ENCODE results near the gene CLCN2.
A peak's percentile ranks its signal among the peaks of the same experiment; 100 is the strongest.

Gene CLCN2

DNA sequence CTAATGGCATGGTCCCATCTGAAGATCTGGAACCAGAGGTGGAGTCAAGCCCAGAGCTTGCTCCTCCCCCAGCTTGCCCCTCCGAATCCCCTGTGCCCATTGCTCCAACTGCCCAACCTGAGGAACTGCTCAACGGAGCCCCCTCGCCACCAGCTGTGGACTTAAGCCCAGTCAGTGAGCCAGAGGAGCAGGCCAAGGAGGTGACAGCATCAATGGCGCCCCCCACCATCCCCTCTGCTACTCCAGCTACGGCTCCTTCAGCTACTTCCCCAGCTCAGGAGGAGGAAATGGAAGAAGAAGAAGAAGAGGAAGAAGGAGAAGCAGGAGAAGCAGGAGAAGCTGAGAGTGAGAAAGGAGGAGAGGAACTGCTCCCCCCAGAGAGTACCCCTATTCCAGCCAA is 39.7 kb downstream of the CLCN2 start:
- no peak for DNase-seq

- no peak for DNase-seq
Observed at GRCh38 chr3:184320104-184320445, 41.3 kb downstream of the CLCN2 start.

DNA sequence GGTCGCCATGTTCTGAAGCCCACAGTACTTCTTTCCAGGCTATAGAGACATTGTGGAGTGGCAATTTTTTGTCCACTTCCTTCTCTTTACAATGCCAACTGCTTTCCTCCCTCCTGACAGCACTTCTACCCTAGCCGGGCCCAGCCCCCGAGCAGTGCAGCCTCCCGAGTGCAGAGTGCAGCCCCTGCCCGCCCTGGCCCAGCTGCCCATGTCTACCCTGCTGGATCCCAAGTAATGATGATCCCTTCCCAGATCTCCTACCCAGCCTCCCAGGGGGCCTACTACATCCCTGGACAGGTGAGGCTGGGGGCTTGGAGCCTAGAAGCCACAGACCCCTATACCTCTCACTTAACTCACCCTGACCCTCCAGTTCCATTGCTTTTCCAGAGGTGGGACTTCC is 44.2 kb downstream of the CLCN2 start:
- no peak for DNase-seq

GRCh38 chr3:184316792-184317191 is 44.6 kb downstream of the CLCN2 start:
- no peak for DNase-seq

DNA sequence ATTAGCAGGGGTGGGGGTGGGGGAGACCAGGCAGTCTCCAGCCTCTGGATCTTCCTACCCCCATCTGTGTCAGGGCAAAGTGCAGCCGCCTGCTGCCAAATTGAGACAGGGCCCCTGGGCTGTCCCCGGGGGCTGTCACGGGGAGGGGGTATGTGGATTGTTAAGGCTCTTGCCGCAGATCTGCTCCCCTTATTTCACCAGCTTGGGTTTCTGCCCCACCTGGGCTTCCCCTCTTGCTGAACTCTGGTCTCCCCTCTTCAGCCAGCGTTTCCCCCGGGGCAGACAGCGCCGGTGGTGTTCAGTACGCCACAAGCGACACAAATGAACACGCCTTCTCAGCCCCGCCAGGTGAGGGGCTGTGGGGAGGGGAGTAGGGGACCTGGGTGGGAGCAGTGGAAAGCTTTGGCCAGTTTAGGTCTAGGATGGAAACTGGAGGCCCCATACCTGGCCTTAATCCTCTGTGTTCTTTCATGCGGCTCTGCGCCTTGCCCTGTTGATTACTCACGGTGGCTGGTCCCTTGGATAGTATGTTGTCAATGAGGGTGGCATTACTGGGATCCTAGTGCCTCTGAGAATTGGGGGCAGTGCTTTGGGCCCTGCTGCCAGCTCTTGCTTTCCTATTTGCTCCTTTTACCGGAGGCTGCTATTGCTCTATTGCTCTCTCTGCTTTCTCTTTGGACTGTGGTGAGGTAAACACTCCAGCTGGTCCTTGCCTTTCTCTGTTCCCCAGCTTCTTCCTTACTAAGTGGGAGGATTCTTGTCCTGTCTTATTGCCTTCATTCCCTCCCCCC is 45.3 kb downstream of the CLCN2 start:
- DNase-seq, result no peak

DNA sequence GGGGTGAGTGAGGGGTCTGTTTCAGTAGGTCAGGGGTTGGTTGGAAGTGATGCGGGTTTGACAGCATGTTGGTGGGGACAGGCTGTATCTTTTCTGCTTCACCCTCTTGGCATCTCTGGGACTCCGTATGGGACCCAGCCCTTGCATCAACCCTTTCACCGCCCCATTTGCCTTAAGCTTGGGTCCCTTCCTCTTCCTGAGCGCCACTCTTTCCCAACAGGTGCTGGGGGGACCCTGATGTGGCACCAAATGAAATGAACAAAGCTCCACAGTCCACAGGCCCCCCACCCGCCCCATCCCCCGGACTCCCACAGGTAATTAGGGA is 45.9 kb downstream of the CLCN2 start:
- no peak for DNase-seq

DNA sequence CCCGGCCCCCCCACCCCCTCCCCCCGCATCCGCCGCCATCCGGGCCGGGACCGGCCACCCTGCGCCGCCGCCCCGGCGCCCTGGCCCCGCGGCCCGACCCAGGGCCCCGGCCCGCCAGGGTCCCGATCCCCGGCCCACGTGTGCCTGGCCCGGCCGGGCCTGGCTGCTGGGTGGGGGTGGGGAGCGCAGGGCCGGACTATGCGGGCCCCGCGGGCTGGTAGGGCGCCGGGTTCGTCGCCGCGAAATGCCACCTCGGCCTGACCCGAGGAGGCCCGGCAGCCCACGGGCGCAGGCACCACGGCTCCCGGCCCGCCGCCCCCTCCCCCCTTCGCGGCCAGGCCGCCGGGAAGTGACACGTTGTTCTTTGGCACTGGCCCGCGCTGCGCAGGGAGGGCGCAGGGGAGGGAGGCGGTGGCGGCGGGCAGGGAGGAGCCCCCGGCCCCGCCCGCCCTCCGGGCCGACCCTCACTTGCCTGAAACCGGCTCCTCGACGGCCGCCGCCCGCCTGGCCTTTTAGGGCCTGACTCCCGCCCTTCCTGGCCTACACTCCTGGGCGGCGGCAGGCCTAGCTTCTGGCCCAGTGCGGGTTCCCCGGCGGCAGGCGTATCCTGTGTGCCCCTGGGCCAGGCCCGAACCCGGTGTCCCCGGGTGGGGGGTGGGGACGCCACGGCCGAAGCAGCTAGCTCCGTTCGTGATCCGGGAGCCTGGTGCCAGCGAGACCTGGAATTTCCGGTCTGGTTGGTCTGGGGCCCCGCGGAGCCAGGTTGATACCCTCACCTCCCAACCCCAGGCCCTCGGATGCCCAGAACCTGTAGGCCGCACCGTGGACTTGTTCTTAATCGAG is 46.5 kb downstream of the CLCN2 start:
- DNase-seq, result no peak

DNA sequence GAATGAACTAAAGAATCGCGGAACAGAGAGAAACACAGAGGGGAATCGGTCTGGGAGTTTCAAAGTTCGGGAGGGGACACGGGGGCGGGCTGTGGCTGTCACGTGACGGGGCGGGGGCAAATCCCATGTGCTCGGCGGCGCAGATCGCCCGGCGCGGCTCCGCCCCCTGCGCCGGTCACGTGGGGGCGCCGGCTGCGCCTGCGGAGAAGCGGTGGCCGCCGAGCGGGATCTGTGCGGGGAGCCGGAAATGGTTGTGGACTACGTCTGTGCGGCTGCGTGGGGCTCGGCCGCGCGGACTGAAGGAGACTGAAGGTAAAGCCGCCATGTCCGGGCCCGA is 47.1 kb downstream of the CLCN2 start, which contains the start of gene EIF4G1:
TSS of gene EIF4G1 (plus strand) at position 244 of the 337 bp plus-strand sequence. CDS start 1,191 bp downstream, outside the sequence.
- DNase-seq, result peak; percentile 50

- no peak for DNase-seq
Observed at GRCh38 chr3:184311633-184312032, 49.8 kb downstream of the CLCN2 start.

GRCh38 chr3:184308744-184309143 is 52.7 kb downstream of the CLCN2 start:
- no peak for DNase-seq

GRCh38 chr3:184307915-184308314 is 53.5 kb downstream of the CLCN2 start:
- no peak for DNase-seq

DNA sequence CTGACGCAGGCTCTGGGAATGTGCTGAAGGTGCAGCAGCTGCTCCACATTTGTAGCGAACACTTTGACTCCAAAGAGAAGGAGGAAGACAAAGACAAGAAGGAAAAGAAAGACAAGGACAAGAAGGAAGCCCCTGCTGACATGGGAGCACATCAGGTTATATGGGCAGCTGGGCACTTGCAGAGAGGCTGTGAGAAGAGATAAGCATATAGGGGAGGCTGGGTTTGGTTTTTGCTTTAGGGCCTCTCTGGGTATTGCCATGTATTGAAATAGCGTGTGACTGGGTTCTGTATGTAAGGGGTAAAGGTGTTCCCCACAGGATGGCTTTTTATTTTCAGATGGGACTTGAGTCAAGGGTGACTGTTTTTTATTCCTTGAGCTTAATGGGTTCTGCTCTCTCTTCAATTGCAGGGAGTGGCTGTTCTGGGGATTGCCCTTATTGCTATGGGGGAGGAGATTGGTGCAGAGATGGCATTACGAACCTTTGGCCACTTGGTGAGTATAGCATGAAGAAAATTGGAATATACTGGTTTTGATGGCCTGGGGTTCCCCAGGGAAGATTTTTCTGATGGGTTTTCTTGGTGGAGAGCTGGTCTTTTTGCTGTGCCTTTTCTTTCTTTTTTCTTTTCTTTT is 54.9 kb downstream of the CLCN2 start:
- DNase-seq, result no peak

- no peak for DNase-seq
Observed at GRCh38 chr3:184305577-184305976, 55.8 kb downstream of the CLCN2 start.

- no peak for DNase-seq
Observed at GRCh38 chr3:184300378-184300720, 61.1 kb downstream of the CLCN2 start.

DNA sequence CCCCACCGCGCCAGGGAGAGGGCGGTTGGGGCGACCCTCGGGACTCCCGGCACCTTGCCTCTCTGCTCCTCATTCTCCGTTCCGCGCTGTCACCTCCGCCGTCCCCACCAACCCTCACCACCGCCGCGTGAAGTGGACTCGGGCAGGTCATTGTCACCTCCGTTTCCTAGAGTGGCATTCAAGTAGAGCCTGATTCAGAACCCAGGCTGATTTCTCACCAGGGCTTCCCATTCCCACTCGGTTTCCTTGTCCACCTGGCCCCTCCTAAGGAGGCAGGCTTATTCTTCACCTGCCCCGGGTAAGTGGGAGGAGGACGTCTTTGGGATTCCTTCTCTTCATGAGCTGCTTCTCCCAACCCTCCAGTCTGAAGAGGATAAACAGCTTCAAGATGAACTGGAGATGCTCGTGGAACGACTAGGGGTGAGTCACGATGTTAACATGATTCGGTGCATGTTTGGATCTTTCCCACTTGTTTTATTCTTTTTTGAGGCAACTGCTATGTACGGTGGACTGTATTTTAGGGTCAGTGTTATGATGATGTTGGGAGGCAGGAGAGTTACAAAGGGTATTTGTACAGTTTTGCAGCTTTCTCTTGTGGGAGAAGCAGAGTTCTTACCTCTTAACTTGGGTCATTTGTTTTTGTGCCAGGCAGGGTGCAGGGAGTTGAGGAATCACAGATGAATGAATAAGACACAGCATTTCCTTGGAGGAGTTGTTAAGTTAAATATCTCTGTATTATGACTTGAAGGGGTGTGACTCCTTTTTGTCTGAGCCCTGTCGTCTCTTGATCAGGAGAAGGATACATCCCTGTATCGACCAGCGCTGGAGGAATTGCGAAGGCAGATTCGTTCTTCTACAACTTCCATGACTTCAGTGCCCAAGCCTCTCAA is 61.7 kb downstream of the CLCN2 start:
- DNase-seq, result no peak

GRCh38 chr3:184298759-184299487 is 62.5 kb downstream of the CLCN2 start, which contains the start of gene PSMD2:
TSS of gene PSMD2 (plus strand) at chr3:184299241. CDS start at chr3:184299267, 26 bp downstream.
- DNase-seq, result peak; percentile 86

DNA sequence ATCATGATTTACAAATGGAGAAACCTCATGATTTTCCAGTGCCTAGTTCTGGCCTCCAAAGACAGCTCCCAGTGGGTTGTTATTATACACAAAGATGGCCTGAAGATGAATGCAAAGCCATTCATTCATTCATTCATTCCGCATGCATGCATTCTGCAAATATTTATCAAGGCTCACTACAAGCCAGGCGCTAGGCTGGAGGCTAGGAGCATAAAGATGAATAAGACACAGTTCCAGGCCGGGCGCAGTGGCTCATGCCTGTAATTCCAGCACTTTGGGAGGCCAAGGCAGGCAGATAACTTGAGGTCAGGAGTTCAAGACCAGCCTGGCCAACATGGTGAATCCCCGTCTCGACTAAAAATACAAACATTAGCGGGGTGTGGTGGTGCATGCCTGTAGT is 64.8 kb downstream of the CLCN2 start:
- no peak for DNase-seq

Data from SIG-M5 (cell line).